Choroid plexus epithelial cell (primary cell): ENCODE measurements around the gene CHMP2A.

Experiments
- DNase-seq: peaks from one replicate; pipeline ENCODE4 v3.0.0-alpha.2; 2010; ENCODE audit warnings: low read depth
- H3K4me3 ChIP-seq: 2 replicates; pipeline ENCODE4 v1.5.1; 2011; ENCODE audit warnings: low read depth, mild to moderate bottlenecking, control low read depth, low read length, moderate library complexity
- CTCF ChIP-seq: conservative IDR thresholded peaks from 2 replicates; pipeline ENCODE4 v1.5.1; 2011; ENCODE audit warnings: low read depth, mild to moderate bottlenecking, control low read depth, inconsistent platforms, low read length, moderate library complexity

Gene CHMP2A

GRCh38 chr19:58569191-58569942, 14.5 kb upstream of the CHMP2A start:
- TF ChIP-seq CTCF, result no peak
- no peak overlapping the region for H3K4me3 ChIP-seq
- DNase-seq, result no peak

GRCh38 chr19:58568453-58569130, 13.7 kb upstream of the CHMP2A start:
- no peak for TF ChIP-seq CTCF
- no peak for DNase-seq

DNA sequence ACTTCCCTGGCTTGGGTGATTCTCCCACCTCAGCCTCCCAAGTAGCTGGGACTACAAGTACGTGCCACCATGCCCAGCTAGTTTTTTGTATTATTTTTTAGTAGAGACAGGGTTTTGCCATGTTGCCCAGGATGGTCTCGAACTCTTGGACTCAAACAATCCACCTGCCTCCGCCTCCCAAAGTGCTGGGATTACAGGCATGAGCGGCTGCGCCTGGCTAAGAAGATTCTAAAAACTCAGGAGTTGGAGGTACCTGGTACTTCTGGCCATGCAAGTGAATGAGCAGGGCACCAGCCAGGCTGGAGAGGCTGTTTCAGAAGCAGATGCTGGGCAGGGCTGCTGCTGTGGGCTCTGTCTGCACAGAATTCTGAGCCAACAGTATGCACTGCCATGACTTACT, 12.1 kb upstream of the CHMP2A start:
- TF ChIP-seq CTCF, result no peak
- H3K4me3 ChIP-seq, result no peak overlapping the region
- no peak for DNase-seq

More at GRCh38 chr19:58568453-58569130, 13.7 kb upstream of the CHMP2A start:
- no peak overlapping the region for H3K4me3 ChIP-seq

DNA sequence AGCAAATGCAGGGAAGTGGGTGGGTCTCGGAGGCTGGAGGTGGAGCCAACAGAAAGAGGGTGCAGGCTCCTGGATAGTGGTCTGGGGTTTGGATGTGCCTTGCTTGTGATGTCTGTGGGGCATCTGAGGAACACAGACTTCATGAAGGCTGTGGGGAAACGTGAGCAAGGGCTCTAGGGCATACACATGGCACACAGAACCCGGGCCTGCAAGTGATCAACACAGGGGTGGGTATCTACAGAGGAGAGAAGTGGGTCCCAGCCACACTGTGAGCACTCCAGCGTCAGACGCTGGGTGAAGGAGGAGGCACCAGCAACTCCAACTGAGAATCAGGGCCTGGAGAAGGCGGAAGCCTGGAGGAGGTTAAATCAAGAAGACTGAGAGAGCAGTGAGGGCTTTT, 8.9 kb upstream of the CHMP2A start:
- H3K4me3 ChIP-seq, result no peak overlapping the region
- DNase-seq, result no peak
- TF ChIP-seq CTCF, result no peak

DNA sequence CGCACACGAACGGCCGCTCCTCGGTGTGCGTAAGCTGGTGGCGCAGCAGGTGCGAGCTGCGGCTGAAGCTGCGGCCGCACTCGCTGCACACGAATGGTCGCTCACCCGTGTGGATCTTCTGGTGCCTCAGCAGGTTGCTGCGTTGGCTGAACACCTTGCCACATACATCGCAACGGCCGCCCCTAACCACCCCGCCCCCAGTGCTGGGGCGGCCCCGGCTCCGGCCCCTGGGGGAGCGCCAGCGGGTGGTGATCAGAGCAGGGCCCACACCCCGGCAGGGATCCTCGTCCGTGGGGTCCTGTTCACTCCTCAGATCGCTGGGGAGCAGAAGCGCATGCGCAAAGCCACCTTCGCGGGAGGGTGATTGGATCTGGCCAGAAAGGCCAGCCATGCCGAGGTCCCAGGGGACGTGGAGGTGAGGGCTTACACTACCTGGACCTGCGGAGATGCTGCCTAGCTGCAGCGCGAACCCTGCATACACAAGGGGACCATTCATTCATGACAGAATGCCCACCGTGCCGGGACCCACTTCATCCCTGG, 8.2 kb upstream of the CHMP2A start:
- DNase-seq, result no peak
- no peak for TF ChIP-seq CTCF
- H3K4me3 ChIP-seq, result peak overlapping the region; percentile 28

DNA sequence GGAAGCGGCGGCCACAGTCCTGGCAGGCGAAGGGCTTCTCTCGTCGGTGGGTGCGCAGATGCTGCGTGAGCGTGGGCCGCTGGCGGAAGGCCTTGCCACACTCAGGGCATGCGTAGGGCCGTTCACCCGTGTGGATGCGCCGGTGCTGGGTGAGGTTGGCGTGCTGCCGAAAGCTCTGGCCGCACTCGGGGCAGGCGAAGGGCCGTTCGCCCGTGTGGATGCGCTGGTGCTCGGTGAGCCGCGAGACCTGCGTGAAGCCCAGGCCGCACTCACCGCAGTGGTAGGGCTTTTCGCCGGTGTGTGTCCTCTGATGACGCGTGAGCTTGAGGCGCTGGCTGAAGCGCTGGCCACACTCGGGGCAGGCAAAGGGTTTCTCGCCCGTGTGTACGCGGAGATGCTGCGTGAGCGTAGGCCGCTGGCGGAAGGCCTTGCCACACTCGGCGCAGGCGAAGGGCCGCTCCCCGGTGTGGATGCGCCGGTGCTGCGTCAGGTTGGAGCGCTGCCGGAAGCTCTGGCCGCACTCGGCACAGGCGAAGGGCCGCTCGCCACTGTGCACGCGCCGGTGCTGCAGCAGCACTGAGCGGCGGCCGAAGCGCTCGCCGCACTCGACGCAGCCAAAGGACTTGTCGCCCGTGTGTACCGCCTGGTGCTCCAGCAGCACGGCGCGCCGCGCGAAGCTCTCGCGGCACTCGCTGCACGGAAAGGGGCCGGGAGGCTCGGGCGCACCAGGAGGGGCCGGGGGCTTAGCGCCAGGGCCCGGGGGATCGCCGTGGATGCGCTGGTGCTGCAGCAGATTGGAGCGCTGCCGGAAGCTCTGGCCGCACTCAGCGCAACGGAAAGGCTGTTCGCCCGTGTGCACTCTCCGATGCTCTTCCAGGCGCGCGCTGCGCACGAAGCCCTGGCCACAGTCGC, 7.5 kb upstream of the CHMP2A start:
- peak overlapping the region; percentile 28 for H3K4me3 ChIP-seq
- no peak for TF ChIP-seq CTCF
- peak; percentile 40 for DNase-seq
